Measurements from ENCODE around the gene RAPGEF5. TPM values are rescaled to one million over a fixed set of nuclear protein-coding genes. Genes with fewer than 3 reads are reported as not detected.

Gene RAPGEF5
- total RNA-seq, 2 experiments from 2014 or later = 0.42 to 0.63 TPM

GRCh38 chr7:22318376-22318775, 38.6 kb downstream of the RAPGEF5 start:
- H3K4me1 Mint-ChIP-seq (ENCODE audit: low read depth) = no peaks in the 10 kb centered on the region
- ChIA-PET POLR2A (no interaction called here), CTCF (no interaction called here)
- H3K4me3 Mint-ChIP-seq = no peak overlapping the region
- no peaks in the 10 kb centered on the region for H3K36me3 Mint-ChIP-seq (ENCODE audit: low read depth)
- ATAC-seq (no peak), DNase-seq (no peak)
- peaks cover 5% of the 10 kb centered on the region for H3K27me3 Mint-ChIP-seq (ENCODE audit: low read depth)
- H3K27ac Mint-ChIP-seq = no peak overlapping the region
- no peaks in the 10 kb centered on the region for H3K9me3 Mint-ChIP-seq (ENCODE audit: insufficient read depth)

- no peak for DNase-seq
- Mint-ChIP-seq H3K4me3 (no peak overlapping the region), H3K4me1 (ENCODE audit: low read depth) (no peaks in the 10 kb centered on the region), H3K36me3 (ENCODE audit: low read depth) (no peaks in the 10 kb centered on the region), H3K9me3 (ENCODE audit: insufficient read depth) (no peaks in the 10 kb centered on the region), H3K27ac (no peak overlapping the region), H3K27me3 (ENCODE audit: low read depth) (peaks cover 5% of the 10 kb centered on the region)
- POLR2A ChIA-PET = no interaction called here
- CTCF ChIA-PET = no interaction called here
- no peak for ATAC-seq
Observed at GRCh38 chr7:22317632-22318031, 39.3 kb downstream of the RAPGEF5 start.

GRCh38 chr7:22316914-22317313, 40.0 kb downstream of the RAPGEF5 start:
- no peak for ATAC-seq
- Mint-ChIP-seq H3K4me1 (ENCODE audit: low read depth) (no peaks in the 10 kb centered on the region), H3K27ac (no peak overlapping the region), H3K4me3 (no peak overlapping the region), H3K27me3 (ENCODE audit: low read depth) (peaks cover 6% of the 10 kb centered on the region), H3K36me3 (ENCODE audit: low read depth) (no peaks in the 10 kb centered on the region), H3K9me3 (ENCODE audit: insufficient read depth) (no peaks in the 10 kb centered on the region)
- ChIA-PET CTCF (no interaction called here), POLR2A (no interaction called here)
- DNase-seq = no peak

- H3K27ac Mint-ChIP-seq = no peak overlapping the region
- no peak overlapping the region for H3K4me3 Mint-ChIP-seq
- H3K36me3 Mint-ChIP-seq (ENCODE audit: low read depth) = no peaks in the 10 kb centered on the region
- no peaks in the 10 kb centered on the region for H3K4me1 Mint-ChIP-seq (ENCODE audit: low read depth)
- DNase-seq = no peak
- ATAC-seq = no peak
- POLR2A ChIA-PET = no interaction called here
- no peaks in the 10 kb centered on the region for H3K9me3 Mint-ChIP-seq (ENCODE audit: insufficient read depth)
- H3K27me3 Mint-ChIP-seq (ENCODE audit: low read depth) = peaks cover 17% of the 10 kb centered on the region
- CTCF ChIA-PET = interaction anchor here (1.3 kb wide), 1 partner anchor 12 kb away, joined by 3 read pairs; no protein-coding TSS in a partner anchor
Observed at GRCh38 chr7:22307816-22308215, 49.1 kb downstream of the RAPGEF5 start.

GRCh38 chr7:22305706-22306105, 51.2 kb downstream of the RAPGEF5 start:
- CTCF ChIA-PET = no interaction called here
- H3K27me3 Mint-ChIP-seq (ENCODE audit: low read depth) = peaks cover 14% of the 10 kb centered on the region
- no peaks in the 10 kb centered on the region for H3K4me1 Mint-ChIP-seq (ENCODE audit: low read depth)
- no peaks in the 10 kb centered on the region for H3K9me3 Mint-ChIP-seq (ENCODE audit: insufficient read depth)
- ATAC-seq (no peak), DNase-seq (no peak)
- no peak overlapping the region for H3K27ac Mint-ChIP-seq
- POLR2A ChIA-PET = no interaction called here
- H3K36me3 Mint-ChIP-seq (ENCODE audit: low read depth) = no peaks in the 10 kb centered on the region
- H3K4me3 Mint-ChIP-seq = no peak overlapping the region

GRCh38 chr7:22302951-22303423, 54.0 kb downstream of the RAPGEF5 start:
- Mint-ChIP-seq H3K27ac (no peak overlapping the region), H3K4me1 (ENCODE audit: low read depth) (no peaks in the 10 kb centered on the region), H3K4me3 (no peak overlapping the region), H3K36me3 (ENCODE audit: low read depth) (no peaks in the 10 kb centered on the region), H3K9me3 (ENCODE audit: insufficient read depth) (no peaks in the 10 kb centered on the region), H3K27me3 (ENCODE audit: low read depth) (peaks cover 18% of the 10 kb centered on the region)
- POLR2A ChIA-PET = no interaction called here
- CTCF ChIA-PET = interaction anchor here (0.8 to 1.3 kb wide), 2 partner anchors 10 to 220 kb away, joined by 3 read pairs; no protein-coding TSS in a partner anchor
- no peak for DNase-seq
- no peak for ATAC-seq

GRCh38 chr7:22302193-22302592, 54.8 kb downstream of the RAPGEF5 start:
- Mint-ChIP-seq H3K4me3 (no peak overlapping the region), H3K27me3 (ENCODE audit: low read depth) (peaks cover 18% of the 10 kb centered on the region), H3K27ac (no peak overlapping the region), H3K4me1 (ENCODE audit: low read depth) (no peaks in the 10 kb centered on the region), H3K9me3 (ENCODE audit: insufficient read depth) (no peaks in the 10 kb centered on the region), H3K36me3 (ENCODE audit: low read depth) (no peaks in the 10 kb centered on the region)
- no peak for DNase-seq
- POLR2A ChIA-PET = no interaction called here
- CTCF ChIA-PET = interaction anchor here (0.6 to 1.3 kb wide), 3 partner anchors 10 to 300 kb away, joined by 3 read pairs; no protein-coding TSS in a partner anchor
- no peak for ATAC-seq

GRCh38 chr7:22301790-22302189, 55.2 kb downstream of the RAPGEF5 start:
- ATAC-seq (no peak), DNase-seq (no peak)
- no peaks in the 10 kb centered on the region for H3K9me3 Mint-ChIP-seq (ENCODE audit: insufficient read depth)
- CTCF ChIA-PET = interaction anchor here (0.6 to 1.3 kb wide), 2 partner anchors 218 to 300 kb away, joined by 3 read pairs; no protein-coding TSS in a partner anchor
- no peak overlapping the region for H3K4me3 Mint-ChIP-seq
- POLR2A ChIA-PET = no interaction called here
- no peaks in the 10 kb centered on the region for H3K4me1 Mint-ChIP-seq (ENCODE audit: low read depth)
- H3K27me3 Mint-ChIP-seq (ENCODE audit: low read depth) = peaks cover 18% of the 10 kb centered on the region
- H3K36me3 Mint-ChIP-seq (ENCODE audit: low read depth) = no peaks in the 10 kb centered on the region
- H3K27ac Mint-ChIP-seq = no peak overlapping the region

GRCh38 chr7:22300839-22301238, 56.1 kb downstream of the RAPGEF5 start:
- no peaks in the 10 kb centered on the region for H3K9me3 Mint-ChIP-seq (ENCODE audit: insufficient read depth)
- DNase-seq (no peak), ATAC-seq (no peak)
- no peaks in the 10 kb centered on the region for H3K36me3 Mint-ChIP-seq (ENCODE audit: low read depth)
- CTCF ChIA-PET = interaction anchor here (1.2 to 1.5 kb wide), 2 partner anchors 12 to 190 kb away, joined by 3 read pairs; no protein-coding TSS in a partner anchor
- POLR2A ChIA-PET = no interaction called here
- H3K4me1 Mint-ChIP-seq (ENCODE audit: low read depth) = no peaks in the 10 kb centered on the region
- no peak overlapping the region for H3K4me3 Mint-ChIP-seq
- peaks cover 24% of the 10 kb centered on the region for H3K27me3 Mint-ChIP-seq (ENCODE audit: low read depth)
- no peak overlapping the region for H3K27ac Mint-ChIP-seq

- H3K27me3 Mint-ChIP-seq (ENCODE audit: low read depth) = peaks cover 36% of the 10 kb centered on the region
- peaks cover 17% of the 10 kb centered on the region for H3K4me1 Mint-ChIP-seq (ENCODE audit: low read depth)
- POLR2A ChIA-PET = no interaction called here
- H3K36me3 Mint-ChIP-seq (ENCODE audit: low read depth) = no peaks in the 10 kb centered on the region
- DNase-seq (no peak), ATAC-seq (no peak)
- H3K4me3 Mint-ChIP-seq = no peak overlapping the region
- no peak overlapping the region for H3K27ac Mint-ChIP-seq
- CTCF ChIA-PET = interaction anchor here (1.1 kb wide), 1 partner anchor 187 kb away, joined by 4 read pairs; no protein-coding TSS in a partner anchor
- no peaks in the 10 kb centered on the region for H3K9me3 Mint-ChIP-seq (ENCODE audit: insufficient read depth)
Observed at GRCh38 chr7:22296916-22297315, 60.0 kb downstream of the RAPGEF5 start.

- Mint-ChIP-seq H3K27me3 (ENCODE audit: low read depth) (peaks cover 36% of the 10 kb centered on the region), H3K4me1 (ENCODE audit: low read depth) (peaks cover 21% of the 10 kb centered on the region), H3K4me3 (no peak overlapping the region), H3K27ac (no peak overlapping the region), H3K9me3 (ENCODE audit: insufficient read depth) (no peaks in the 10 kb centered on the region), H3K36me3 (ENCODE audit: low read depth) (no peaks in the 10 kb centered on the region)
- ChIA-PET CTCF (interaction anchor here (1.1 to 1.3 kb wide), 2 partner anchors 12 to 186 kb away, joined by 3 to 4 read pairs; no protein-coding TSS in a partner anchor), POLR2A (interaction anchor here (0.7 kb wide), 1 partner anchor 616 kb away, joined by 6 read pairs; no protein-coding TSS in a partner anchor)
- no peak for DNase-seq
- ATAC-seq = no peak
Observed at GRCh38 chr7:22296265-22296566, 60.7 kb downstream of the RAPGEF5 start.

- Mint-ChIP-seq H3K36me3 (ENCODE audit: low read depth) (no peaks in the 10 kb centered on the region), H3K27me3 (ENCODE audit: low read depth) (peaks cover 40% of the 10 kb centered on the region), H3K27ac (no peak overlapping the region), H3K4me3 (no peak overlapping the region), H3K4me1 (ENCODE audit: low read depth) (peaks cover 21% of the 10 kb centered on the region), H3K9me3 (ENCODE audit: insufficient read depth) (no peaks in the 10 kb centered on the region)
- DNase-seq (no peak), ATAC-seq (no peak)
- ChIA-PET POLR2A (interaction anchor here (0.7 kb wide), 1 partner anchor 616 kb away, joined by 6 read pairs; no protein-coding TSS in a partner anchor), CTCF (interaction anchor here (1.1 to 1.3 kb wide), 3 partner anchors 12 to 186 kb away, joined by 3 to 5 read pairs (median 4); no protein-coding TSS in a partner anchor)
Observed at GRCh38 chr7:22295402-22296264, 61.3 kb downstream of the RAPGEF5 start.
